COR-L47 (cell line): ENCODE results near the gene DRC7.

Source experiments
- DNase-seq: peaks from one replicate; lab custom pipeline; 2025; lab: John Stamatoyannopoulos, UW

Gene DRC7

GRCh38 chr16:57676553-57677085, 18.0 kb upstream of the DRC7 start:
- no peak for DNase-seq

GRCh38 chr16:57677622-57678369, 16.8 kb upstream of the DRC7 start:
- no peak for DNase-seq

- DNase-seq: no peak
Measured at GRCh38 chr16:57679016-57679415, 15.6 kb upstream of the DRC7 start.

GRCh38 chr16:57679767-57680482, 14.7 kb upstream of the DRC7 start:
- no peak for DNase-seq

DNA sequence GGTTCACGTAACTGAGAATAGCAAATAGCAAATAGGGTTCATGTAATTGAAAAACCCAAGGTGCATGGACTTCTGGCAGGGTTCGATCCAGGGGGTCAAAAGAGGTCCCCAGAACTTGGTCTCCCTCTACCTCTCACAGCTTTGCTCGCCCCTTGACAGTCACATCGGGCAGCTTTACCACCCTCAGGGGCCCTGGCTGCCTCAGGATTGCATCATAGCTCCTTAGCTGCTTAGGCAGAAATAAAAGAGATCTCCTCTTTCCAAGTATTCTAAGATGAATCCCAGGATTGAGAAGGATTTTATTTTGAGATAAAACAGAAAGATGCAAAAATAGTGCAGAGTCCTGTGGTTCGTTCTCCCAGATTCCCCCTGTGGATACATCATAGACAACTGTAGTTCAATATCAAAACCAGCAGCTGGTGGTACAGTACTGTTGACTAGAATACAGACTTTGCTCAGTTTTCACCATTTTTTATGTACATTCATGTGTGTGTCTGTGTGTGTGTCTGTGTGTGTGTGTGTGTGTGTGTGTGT, 13.7 kb upstream of the DRC7 start:
- no peak for DNase-seq

DNA sequence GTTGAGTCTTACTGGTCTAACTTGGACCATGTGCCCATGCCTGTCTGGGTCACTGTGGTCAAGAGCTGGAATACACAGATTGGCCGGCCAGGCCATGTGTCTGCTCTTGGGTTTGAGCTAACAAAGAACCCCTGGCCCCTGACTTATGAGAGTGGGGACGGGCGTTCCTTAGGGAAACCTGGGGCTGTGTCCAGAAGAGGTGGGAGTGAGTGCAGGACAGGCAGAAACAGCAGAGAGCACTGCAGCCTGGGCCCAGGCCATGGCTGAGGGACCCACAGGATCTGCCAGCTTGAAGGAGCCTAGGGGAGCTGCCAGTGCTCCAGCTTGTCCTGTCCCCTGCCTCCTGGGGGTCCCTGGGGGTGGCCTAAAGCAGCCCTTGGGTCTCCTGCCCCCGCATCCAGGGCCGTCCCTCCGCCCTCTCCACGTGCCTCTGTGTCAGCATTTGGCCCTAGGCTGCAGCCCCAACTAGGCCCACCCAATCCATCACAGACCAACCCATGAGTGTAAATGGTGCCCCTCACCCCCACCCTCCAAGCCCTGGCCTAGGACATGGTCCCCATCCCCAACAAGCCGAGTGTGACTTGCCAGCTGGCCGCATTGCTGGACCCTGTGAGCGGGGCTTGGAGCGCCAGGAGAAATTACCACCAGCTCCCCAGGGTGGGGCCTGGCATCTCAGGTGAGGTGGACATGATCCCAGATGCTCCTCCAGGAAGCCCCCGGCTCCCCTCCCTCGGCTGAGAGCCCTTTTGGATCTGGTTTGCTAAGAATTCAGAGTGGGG, 12.5 kb upstream of the DRC7 start:
- no peak for DNase-seq

DNA sequence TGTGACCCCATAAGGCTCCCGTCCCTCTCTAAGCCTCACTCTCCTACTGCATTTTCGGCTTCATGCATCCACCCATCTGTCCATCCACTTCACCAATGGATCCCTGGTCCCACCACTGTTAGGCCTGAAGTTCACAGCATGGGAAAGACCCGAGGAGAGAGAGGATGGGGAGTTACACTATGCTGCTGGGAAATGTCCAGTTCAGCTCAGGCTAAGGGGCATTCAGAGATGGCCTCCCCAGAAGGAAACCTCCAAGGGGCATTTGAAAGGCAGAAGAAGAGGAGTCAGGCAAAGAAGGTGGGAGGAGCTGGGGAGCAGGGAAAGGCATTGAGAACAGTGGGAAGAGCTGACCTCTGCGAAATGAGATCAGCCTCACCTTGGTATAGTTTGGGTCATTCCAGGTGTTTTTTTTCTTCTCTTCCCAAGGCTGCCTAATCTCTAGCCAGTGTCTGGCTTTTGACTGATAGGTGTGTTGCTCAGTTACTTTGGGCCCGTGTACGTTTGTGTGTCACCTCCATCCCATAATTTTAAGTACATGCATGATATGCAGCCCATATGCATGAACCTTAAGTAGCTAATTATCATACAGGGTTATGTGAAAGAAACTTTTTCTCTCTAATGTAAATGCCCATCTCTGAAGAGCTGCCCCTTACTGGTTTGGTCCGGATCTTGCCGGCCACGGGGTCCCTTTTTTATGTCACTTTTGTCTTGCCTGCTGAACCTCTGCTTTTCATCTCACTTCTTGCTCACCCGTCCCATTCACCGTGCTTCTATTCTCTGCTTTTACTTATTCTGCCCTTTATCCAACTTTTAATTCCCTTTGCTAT, 11.6 kb upstream of the DRC7 start:
- DNase-seq: no peak

- DNase-seq: no peak
Measured at GRCh38 chr16:57683636-57684545, 10.7 kb upstream of the DRC7 start.

DNA sequence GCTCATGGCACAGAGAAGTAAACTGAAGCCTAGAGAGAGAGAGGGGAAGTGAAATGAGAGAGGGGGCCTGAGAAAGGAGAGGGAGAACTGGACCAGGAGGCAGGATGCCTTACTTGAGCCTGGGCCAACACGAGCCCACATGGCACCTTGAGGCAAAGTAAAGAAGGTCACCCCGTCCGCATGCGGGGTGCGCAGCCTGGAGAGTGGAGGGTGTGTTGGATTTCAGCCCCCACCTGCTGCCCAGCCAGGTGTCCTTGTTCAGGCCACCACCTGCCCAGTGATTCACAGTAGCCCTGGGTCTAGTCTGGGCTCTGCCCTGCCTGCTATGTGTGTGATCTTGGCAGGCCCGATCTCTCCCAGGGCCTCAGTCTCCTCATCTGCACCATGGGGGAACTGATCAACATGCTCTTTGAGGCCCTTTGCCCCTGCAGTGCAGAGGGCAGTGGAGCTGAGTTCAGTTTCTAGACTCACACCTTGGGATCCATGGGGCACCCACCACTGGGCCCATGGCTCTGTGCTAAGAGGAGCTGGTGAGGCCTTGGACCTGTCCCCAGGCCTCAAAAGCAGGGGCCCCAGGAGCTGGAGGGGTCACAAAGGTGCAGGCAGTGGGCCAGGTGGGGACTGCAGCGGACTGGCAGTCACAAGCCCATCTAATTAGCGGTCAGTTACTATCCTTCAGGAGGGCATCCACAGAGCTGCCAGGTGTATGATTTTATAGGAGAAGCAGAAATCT, 9.8 kb upstream of the DRC7 start:
- no peak for DNase-seq

GRCh38 chr16:57685633-57686032, 9.0 kb upstream of the DRC7 start:
- no peak for DNase-seq

DNA sequence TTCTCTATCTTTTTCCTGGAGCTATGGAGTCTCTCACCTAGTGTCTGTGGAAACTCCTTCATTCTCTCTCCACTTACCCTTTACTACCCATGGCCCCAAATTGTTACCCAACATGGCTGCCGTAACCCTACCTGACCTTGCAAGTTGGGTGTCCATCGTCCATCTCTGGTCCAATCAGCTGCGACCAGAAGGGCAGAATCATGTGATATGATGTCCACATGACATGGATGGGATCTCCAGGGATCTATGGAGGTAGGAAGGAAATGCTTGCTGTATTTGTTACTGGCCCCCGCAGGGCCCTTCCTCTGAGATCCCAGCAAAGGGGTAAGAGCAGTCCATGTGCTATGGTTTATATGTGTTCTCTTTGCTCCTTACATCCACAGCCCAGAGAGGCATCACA, 8.0 kb upstream of the DRC7 start:
- DNase-seq: no peak

GRCh38 chr16:57687363-57687929, 7.2 kb upstream of the DRC7 start:
- no peak for DNase-seq

- DNase-seq: no peak
Measured at GRCh38 chr16:57688487-57688986, 6.1 kb upstream of the DRC7 start.

DNA sequence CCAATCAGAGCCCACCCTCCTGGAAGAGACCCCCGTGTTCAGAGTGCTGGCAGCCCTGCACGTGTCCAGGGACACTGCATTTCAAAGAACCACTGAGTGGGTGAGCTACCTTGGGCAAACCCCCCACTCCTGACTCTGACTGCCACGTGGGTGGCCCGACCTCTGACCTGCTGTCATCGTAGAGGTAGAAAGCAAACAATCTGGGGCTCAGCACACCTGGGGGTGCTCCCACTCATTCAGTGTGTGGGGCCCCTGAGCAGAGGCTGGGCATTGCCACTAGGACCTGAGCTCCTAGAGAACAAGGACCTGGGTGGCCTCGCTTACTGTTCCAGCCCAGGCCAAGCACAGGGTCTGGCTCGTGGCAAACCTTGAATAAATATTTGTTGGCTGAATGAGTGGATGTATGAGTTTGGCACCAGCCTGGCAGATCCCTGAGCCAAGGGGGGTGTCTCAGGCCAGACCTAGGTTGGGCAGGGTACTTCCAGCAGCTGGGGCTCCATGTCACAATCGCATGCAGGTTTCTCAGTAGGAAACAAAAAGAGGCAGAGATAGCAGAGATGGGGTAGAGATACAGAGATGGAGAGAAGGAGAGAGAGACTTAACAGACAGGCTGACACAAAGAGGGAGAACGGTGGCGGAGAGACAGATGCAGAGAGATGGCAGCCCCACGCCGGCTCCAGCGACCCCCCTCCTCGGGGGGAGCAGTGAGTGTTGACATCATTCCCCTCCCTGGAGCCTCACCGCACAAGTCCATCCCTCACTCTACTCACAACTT, 5.4 kb upstream of the DRC7 start:
- DNase-seq: no peak

DNA sequence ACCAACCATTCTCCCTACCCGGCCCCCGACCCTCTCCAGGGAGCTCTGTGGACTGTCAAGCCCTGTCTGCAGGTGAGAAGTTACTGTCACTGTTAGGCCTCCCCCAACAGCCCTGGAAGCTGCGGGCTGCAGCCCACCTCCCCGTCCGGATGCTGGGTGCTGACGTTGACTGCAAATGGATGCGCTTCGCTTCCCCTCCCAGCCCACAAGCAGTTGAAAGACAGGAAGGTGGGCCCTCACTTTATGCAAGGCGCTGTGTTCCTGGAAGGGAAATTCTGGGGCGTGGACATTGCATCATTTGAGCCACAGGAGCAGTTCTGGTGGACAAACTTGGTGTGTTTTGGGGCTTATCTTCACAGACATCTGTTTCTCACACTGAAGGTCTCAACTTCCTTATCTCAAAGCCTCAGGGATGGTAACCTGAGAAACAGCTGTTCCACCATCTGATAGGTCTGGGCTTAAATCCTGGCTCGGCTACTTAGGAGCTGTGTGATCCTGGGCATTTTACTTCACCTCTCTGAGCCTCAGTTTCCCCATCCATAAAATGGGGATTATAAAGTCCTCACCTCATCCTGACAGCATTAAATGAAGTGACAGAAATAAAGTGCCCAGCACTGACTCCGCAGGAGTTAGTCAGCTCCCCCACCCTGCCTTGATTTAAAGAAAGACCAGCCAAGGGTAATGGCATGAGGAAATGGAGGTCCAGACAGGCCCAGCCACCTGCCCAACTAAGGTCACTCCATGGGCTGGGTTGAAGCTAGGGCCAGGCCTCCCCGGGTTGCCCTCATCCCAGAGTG, 4.6 kb upstream of the DRC7 start:
- no peak for DNase-seq

DNA sequence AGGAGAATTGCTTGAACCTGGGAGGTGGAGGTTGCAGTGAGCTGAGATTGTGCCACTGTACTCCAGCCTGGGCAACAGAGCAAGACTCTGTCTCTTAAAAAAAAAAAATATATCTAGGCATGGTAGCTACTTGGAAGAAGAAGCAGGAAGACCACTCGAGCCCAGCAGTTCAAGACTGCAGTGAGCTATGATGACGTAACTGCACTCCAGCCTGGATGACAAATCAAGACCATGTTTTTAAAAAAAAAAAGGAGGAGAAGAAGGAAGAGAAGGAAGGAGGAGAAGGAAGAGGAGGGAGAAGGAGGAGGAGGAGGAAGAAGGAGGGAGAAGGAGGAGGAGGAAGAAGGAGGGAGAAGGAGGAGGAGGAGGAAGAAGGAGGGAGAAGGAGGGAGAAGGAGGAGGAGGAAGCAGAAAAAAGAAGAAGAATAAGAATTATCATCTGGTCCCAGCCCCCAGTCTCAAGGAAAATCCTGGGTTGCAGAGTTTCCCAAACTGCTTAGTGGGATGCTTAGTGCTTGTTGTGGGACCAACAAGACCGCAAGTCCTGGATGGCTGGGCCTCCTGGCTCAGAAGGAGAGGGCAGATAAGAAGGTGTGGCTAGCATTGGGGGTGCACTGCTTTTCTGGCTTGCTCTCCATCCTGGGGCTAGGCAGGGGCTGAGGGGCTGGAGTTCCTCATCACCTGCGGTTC, 3.7 kb upstream of the DRC7 start:
- DNase-seq: no peak

DNA sequence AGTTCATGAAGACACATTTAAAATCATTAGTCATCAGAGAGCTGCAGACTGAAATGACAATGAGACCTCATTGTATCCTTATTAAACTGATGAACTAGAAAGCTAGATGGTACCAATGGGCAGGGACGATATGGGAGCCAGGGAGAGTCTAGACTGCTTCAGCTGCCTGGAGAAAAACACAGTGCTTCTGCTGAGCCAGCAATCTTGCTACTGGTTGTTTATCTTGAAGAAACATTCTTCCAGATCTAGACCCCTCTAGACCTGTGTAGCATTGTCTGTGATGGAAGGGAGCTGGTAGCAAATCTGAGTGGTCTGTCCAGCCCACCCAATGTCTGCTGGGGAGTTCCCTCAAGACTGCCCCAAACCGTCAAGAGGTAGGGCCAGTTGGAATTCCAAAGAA, 2.0 kb upstream of the DRC7 start:
- DNase-seq: no peak
